Measurements from ENCODE around the gene LIPC. TPM values are rescaled to one million over a fixed set of nuclear protein-coding genes. Genes with fewer than 3 reads are reported as not detected.

The LIPC gene
- total and polyA plus RNA-seq, 2 of the 4 experiments (the other 2 are of a cell fraction) = 0.07 TPM; not detected in 1

DNA sequence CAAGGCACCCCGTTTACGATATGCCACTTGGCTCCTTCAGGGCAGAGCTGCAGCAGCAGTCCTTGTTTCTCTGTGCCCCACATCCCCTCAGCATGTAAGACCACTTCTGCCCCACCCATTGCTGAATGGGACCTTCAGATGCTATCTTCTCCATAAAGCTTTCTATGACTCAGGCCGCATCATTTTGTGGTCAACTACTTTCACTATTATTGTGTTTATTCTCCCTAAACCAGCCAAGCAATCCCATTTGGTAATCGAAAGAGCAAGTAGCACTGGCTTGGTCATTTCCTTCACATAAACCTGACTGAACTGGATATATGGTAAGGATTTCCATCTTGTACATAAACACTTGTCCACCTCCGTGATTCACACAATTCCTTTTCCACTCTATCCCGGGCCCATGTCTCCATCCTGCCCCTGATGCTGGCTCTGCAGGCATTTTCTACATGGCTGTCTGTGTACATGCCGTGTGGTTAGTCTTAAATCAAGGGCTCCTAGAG, 25.7 kb downstream of the LIPC start:
- Histone ChIP-seq H3K9me3 (ENCODE audit: control insufficient read depth, insufficient read depth, low read length) (no peaks in the 10 kb centered on the region), H3K9ac (ENCODE audit: low read depth, low read length) (no peak overlapping the region), H2BK15ac (ENCODE audit: low read depth, low read length) (peak overlapping the region; percentile 58; the same call in 1 of the 3 replicates), H3K36me3 (ENCODE audit: control insufficient read depth, insufficient read depth, low read length) (no peaks in the 10 kb centered on the region), H3K23ac (ENCODE audit: low read depth, low read length) (no peak overlapping the region), H2BK5ac (ENCODE audit: low read depth, low read length, poor library complexity, severe bottlenecking) (peak overlapping the region; percentile 41), H3K9me1 (ENCODE audit: insufficient read depth, low read length) (peaks cover 13% of the 10 kb centered on the region), H4K5ac (ENCODE audit: low read depth, low read length) (no peak overlapping the region), H2AK5ac (ENCODE audit: low read depth, low read length) (peak overlapping the region; percentile 95), H4K91ac (ENCODE audit: insufficient read depth, low read depth, low read length) (peak overlapping the region; percentile 71; the same call in 1 of the 2 replicates), H3K14ac (replicated peaks; ENCODE audit: low read depth, low read length) (no peak overlapping the region), H2AFZ (replicated peaks; ENCODE audit: low read length, poor library complexity) (peak overlapping the region; percentile 50), H3K27me3 (ENCODE audit: control insufficient read depth, insufficient read depth, low read length) (no peaks in the 10 kb centered on the region), H3K4ac (ENCODE audit: low read depth, low read length) (peak overlapping the region; percentile 24; the same call in 1 of the 2 replicates), H3K18ac (ENCODE audit: low read depth, low read length) (no peak overlapping the region), H4K20me1 (ENCODE audit: insufficient read depth, low read length) (no peaks in the 10 kb centered on the region; the same call in 1 of the 2 replicates), H3K56ac (ENCODE audit: extremely low read depth, insufficient read depth, low read length) (no peak overlapping the region), H2BK120ac (ENCODE audit: low read depth, low read length) (peak overlapping the region; percentile 63), H4K8ac (ENCODE audit: low read depth in 2 of 2, low read length in 2 of 2) (peak overlapping the region in 1 of 2 experiments; percentile 65; a peak in 2 of 4 replicates), H3K79me1 (ENCODE audit: low read depth in 1 of 2, low read length in 2 of 2) (no peaks in the 10 kb centered on the region), H2AK9ac (replicated peaks; ENCODE audit: low read depth, low read length, poor library complexity) (peak overlapping the region; percentile 66), H3K4me1 (ENCODE audit: control insufficient read depth, insufficient read depth, low read length) (peaks cover 9% of the 10 kb centered on the region), H3K4me2 (ENCODE audit: low read depth, low read length) (peak overlapping the region; percentile 15; the same call in 1 of the 2 replicates), H3K4me3 (ENCODE audit: insufficient read depth, low read depth, low read length) (no peak overlapping the region), H2BK20ac (ENCODE audit: low read depth, low read length) (peak overlapping the region; percentile 40), H3K27ac (ENCODE audit: insufficient read depth, low read length) (peak overlapping the region; percentile 36; the same call in 1 of the 2 replicates)
- TF ChIP-seq, protein P1, sequence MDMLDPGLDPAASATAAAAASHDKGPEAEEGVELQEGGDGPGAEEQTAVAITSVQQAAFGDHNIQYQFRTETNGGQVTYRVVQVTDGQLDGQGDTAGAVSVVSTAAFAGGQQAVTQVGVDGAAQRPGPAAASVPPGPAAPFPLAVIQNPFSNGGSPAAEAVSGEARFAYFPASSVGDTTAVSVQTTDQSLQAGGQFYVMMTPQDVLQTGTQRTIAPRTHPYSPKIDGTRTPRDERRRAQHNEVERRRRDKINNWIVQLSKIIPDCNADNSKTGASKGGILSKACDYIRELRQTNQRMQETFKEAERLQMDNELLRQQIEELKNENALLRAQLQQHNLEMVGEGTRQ (IDR thresholded peaks at IDR 0.05; ENCODE audit: low read depth, low read length) = no peak
- TF ChIP-seq MAFK (IDR thresholded peaks at IDR 0.05; ENCODE audit: low read depth, low read length) (0 out of 2 replicates have a peak, but pooled peaks have one; percentile 1), POLR2A (IDR thresholded peaks at IDR 0.05; ENCODE audit: low read depth, low read length) (no peak), MXI1 (IDR thresholded peaks at IDR 0.05; ENCODE audit: borderline replicate concordance, low read depth, low read length) (no peak), CEBPB (IDR thresholded peaks at IDR 0.05; ENCODE audit: low read depth, low read length) (peak; percentile 79), RCOR1 (IDR thresholded peaks at IDR 0.05; ENCODE audit: insufficient replicate concordance, low read length) (peak; percentile 37), BHLHE40 (IDR thresholded peaks at IDR 0.05; ENCODE audit: low read depth, low read length) (peak; percentile 4; the same call in 1 of the 2 replicates), FOS (IDR thresholded peaks at IDR 0.05; ENCODE audit: low read depth, low read length) (peak; percentile 73), SMC3 (IDR thresholded peaks at IDR 0.05; ENCODE audit: low read depth, low read length) (peak; percentile 13; the same call in 1 of the 2 replicates), RFX5 (IDR thresholded peaks at IDR 0.05; ENCODE audit: low read depth, low read length) (no peak)
- TF ChIP-seq, protein P2, sequence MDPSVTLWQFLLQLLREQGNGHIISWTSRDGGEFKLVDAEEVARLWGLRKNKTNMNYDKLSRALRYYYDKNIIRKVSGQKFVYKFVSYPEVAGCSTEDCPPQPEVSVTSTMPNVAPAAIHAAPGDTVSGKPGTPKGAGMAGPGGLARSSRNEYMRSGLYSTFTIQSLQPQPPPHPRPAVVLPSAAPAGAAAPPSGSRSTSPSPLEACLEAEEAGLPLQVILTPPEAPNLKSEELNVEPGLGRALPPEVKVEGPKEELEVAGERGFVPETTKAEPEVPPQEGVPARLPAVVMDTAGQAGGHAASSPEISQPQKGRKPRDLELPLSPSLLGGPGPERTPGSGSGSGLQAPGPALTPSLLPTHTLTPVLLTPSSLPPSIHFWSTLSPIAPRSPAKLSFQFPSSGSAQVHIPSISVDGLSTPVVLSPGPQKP (IDR thresholded peaks at IDR 0.05; ENCODE audit: borderline replicate concordance, low read depth, low read length) = no peak
- DNase-seq = peak; percentile 97
- 20% methylated on average over 1 of the region's 7 CpGs; no CpG with 5 or more reads in 1 of the 2 experiments for WGBS, 2 experiments (ENCODE audit: extremely low coverage in 2 of 2, insufficient read length in 1 of 2)
- ChIA-PET CTCF (interaction anchor here (0.6 kb wide), 1 partner anchor 26 kb away, joined by 4 read pairs; no protein-coding TSS in a partner anchor), POLR2A (ENCODE audit: unreplicated experiment) (no interaction called here)
- intact Hi-C loops (cut with micrococcal nuclease) = no loop called here
- peak; percentile 91 for ATAC-seq (ENCODE audit: low read depth)
- dilution Hi-C loops (cut with HindIII; ENCODE audit: low sequenced_read_pairs, unreplicated experiment) = no loop called here
- no TSS peak for BruUV-seq (replicated peaks)
- in situ Hi-C loops (cut with MboI; ENCODE audit: low sequenced_read_pairs) = no loop called here

All from IMR-90 (cell line).